Loucy (cell line): ENCODE measurements around the gene ASB13.
A peak's percentile ranks its signal among the peaks of the same experiment; 100 is the strongest.

Experiments
- H2AFZ ChIP-seq: fragments of 200-600 bp; sonication (generic); 2 replicates; pipeline ENCODE4 v1.6.0; 2016; ENCODE audit warnings: antibody characterized with exemption, mild to moderate bottlenecking, low read length, moderate library complexity
- H3F3A ChIP-seq: fragments of 200-600 bp; 2 replicates; pipeline ENCODE4 v1.6.0; 2016; ENCODE audit warnings: antibody characterized with exemption, low read depth, mild to moderate bottlenecking
- H3K27me3 ChIP-seq: fragments of 200-600 bp; sonication (generic); 2 replicates; pipeline ENCODE4 v1.6.1; 2014; ENCODE audit warnings: low read length, mild to moderate bottlenecking; ENCODE audit not compliant: insufficient read depth, poor library complexity, severe bottlenecking
- H3K36me3 ChIP-seq: fragments of 200-600 bp; sonication (generic); 2 replicates; pipeline ENCODE4 v1.6.1; 2016; ENCODE audit warnings: low read length; ENCODE audit not compliant: insufficient read depth
- H3K4me1 ChIP-seq: fragments of 200-600 bp; sonication (generic); 2 replicates; pipeline ENCODE4 v1.5.1; 2014; ENCODE audit warnings: low read length, mild to moderate bottlenecking; ENCODE audit not compliant: insufficient read depth, poor library complexity, severe bottlenecking
- H3K4me2 ChIP-seq: fragments of 200-600 bp; sonication (generic); 2 replicates; pipeline ENCODE4 v1.6.0; 2014; ENCODE audit warnings: antibody characterized with exemption, low read length, low read depth, mild to moderate bottlenecking; ENCODE audit not compliant: poor library complexity, severe bottlenecking
- H3K4me3 ChIP-seq: fragments of 200-600 bp; sonication (generic); 2 replicates; pipeline ENCODE4 v1.5.1; 2014; ENCODE audit warnings: low read length, mild to moderate bottlenecking, mixed read lengths; ENCODE audit not compliant: poor library complexity, severe bottlenecking
- H3K79me2 ChIP-seq: fragments of 200-600 bp; sonication (generic); 2 replicates; pipeline ENCODE4 v1.6.1; 2014; ENCODE audit warnings: low read length; ENCODE audit not compliant: insufficient read depth
- H3K9ac ChIP-seq: fragments of 200-600 bp; sonication (generic); 2 replicates; pipeline ENCODE4 v1.6.0; 2014; ENCODE audit warnings: mild to moderate bottlenecking, low read depth, low read length, moderate library complexity; ENCODE audit not compliant: poor library complexity, severe bottlenecking
- H3K9me2 ChIP-seq: fragments of 200-600 bp; sonication (generic); replicated peaks from 2 replicates; pipeline ENCODE4 v1.6.1; 2016; ENCODE audit warnings: low read depth, low read length, mixed read lengths
- H3K9me3 ChIP-seq: fragments of 200-600 bp; sonication (generic); 2 replicates; pipeline ENCODE4 v1.6.1; 2014; ENCODE audit warnings: mild to moderate bottlenecking, antibody characterized with exemption, low read length, low read depth; ENCODE audit not compliant: insufficient read depth
- H4K20me1 ChIP-seq: fragments of 200-600 bp; sonication (generic); 2 replicates; pipeline ENCODE4 v1.6.0; 2014; ENCODE audit warnings: antibody characterized with exemption, low read length, mild to moderate bottlenecking; ENCODE audit not compliant: insufficient read depth, poor library complexity, severe bottlenecking
- CTCF ChIP-seq: fragments of 200-600 bp; sonication (generic); conservative IDR thresholded peaks from 2 replicates; pipeline ENCODE4 v1.5.1; 2014; ENCODE audit warnings: mild to moderate bottlenecking, antibody characterized with exemption, low read length
- EZH2phosphoT487 ChIP-seq: fragments of 200-600 bp; IDR thresholded peaks from 2 replicates; pipeline ENCODE4 v1.6.1; 2018; ENCODE audit warnings: antibody characterized with exemption, mild to moderate bottlenecking, moderate library complexity, borderline replicate concordance

ASB13 gene

GRCh38 chr10:5606321-5606720 is 60.1 kb downstream of the ASB13 start:
- no peaks in the 10 kb centered on the region for H3K9me3 ChIP-seq
- no peaks in the 10 kb centered on the region for H3K27me3 ChIP-seq
- TF ChIP-seq CTCF (no peak), EZH2phosphoT487 (no peak)
- H3K36me3 ChIP-seq: no peaks in the 10 kb centered on the region
- H3K9ac ChIP-seq: no peak overlapping the region
- no peak overlapping the region for H3K4me3 ChIP-seq
- no peak overlapping the region for H3K4me2 ChIP-seq
- H4K20me1 ChIP-seq: no peaks in the 10 kb centered on the region
- no peak overlapping the region for H2AFZ ChIP-seq
- peaks cover 4% of the 10 kb centered on the region for H3F3A ChIP-seq
- peaks cover 21% of the 10 kb centered on the region for H3K4me1 ChIP-seq
- H3K9me2 ChIP-seq: no peaks in the 10 kb centered on the region
- no peaks in the 10 kb centered on the region; the same call in 1 of the 2 replicates for H3K79me2 ChIP-seq

GRCh38 chr10:5604961-5605360 is 61.4 kb downstream of the ASB13 start:
- Histone ChIP-seq H3K4me1 (peaks cover 32% of the 10 kb centered on the region), H3K36me3 (no peaks in the 10 kb centered on the region), H3K27me3 (no peaks in the 10 kb centered on the region), H3K9ac (peak overlapping the region; percentile 31), H3K9me3 (no peaks in the 10 kb centered on the region), H3F3A (peaks cover 4% of the 10 kb centered on the region), H3K79me2 (peaks cover 13% of the 10 kb centered on the region; the same call in 1 of the 2 replicates), H2AFZ (no peak overlapping the region), H3K9me2 (no peaks in the 10 kb centered on the region), H3K4me3 (no peak overlapping the region), H4K20me1 (no peaks in the 10 kb centered on the region), H3K4me2 (no peak overlapping the region)
- TF ChIP-seq EZH2phosphoT487 (no peak), CTCF (no peak)

- TF ChIP-seq CTCF: no peak
- TF ChIP-seq EZH2phosphoT487: no peak
- peaks cover 4% of the 10 kb centered on the region for H3F3A ChIP-seq
- H3K9me3 ChIP-seq: no peaks in the 10 kb centered on the region
- H3K4me3 ChIP-seq: no peak overlapping the region
- H2AFZ ChIP-seq: no peak overlapping the region
- no peaks in the 10 kb centered on the region for H4K20me1 ChIP-seq
- no peak overlapping the region for H3K4me2 ChIP-seq
- no peaks in the 10 kb centered on the region for H3K27me3 ChIP-seq
- peak overlapping the region; percentile 31 for H3K9ac ChIP-seq
- H3K36me3 ChIP-seq: no peaks in the 10 kb centered on the region
- peaks cover 18% of the 10 kb centered on the region; the same call in 1 of the 2 replicates for H3K79me2 ChIP-seq
- H3K4me1 ChIP-seq: peaks cover 32% of the 10 kb centered on the region
- H3K9me2 ChIP-seq: no peaks in the 10 kb centered on the region
Observed at GRCh38 chr10:5604236-5604925, 62.0 kb downstream of the ASB13 start.
